Tibial artery (tissue), 4 donors: ENCODE results near the gene SEPTIN5.
"Not testable (repeated sequence)": the region's sequence is repeated elsewhere in the genome, so short reads cannot be mapped to it uniquely, and the experiment has no call there.

ENCODE experiments used
- DNase-seq, 2 donors: peaks; one replicate each; pipeline ENCODE4 v3.0.0-alpha.2; 2019
- H3K27ac ChIP-seq, 2 donors: fragments of 200-600 bp; sonication (generic) in 1 of 2; 1 replicate in 1 of 2; 2 replicates in 1 of 2; pipeline ENCODE4 v1.5.1; 2018 to 2019; ENCODE audit warnings: mild to moderate bottlenecking in 1 of 2
- H3K27me3 ChIP-seq, 2 donors: fragments of 200-600 bp; sonication (generic) in 1 of 2; one replicate each; pipeline versions ENCODE4 v1.5.1 to v1.6.0; 2016 to 2019
- H3K36me3 ChIP-seq, 3 donors: fragments of 200-600 bp; sonication (generic) in 2 of 3; one replicate each; pipeline ENCODE4 v1.5.1; 2016 to 2019; ENCODE audit warnings: mild to moderate bottlenecking in 2 of 3
- H3K4me1 ChIP-seq, 4 donors: fragments of 200-600 bp; sonication (generic) in 2 of 4; 1 replicate in 3 of 4; 2 replicates in 1 of 4; pipeline ENCODE4 v1.5.1; 2016 to 2019
- H3K4me3 ChIP-seq, 2 donors: fragments of 200-600 bp; sonication (generic) in 1 of 2; 1 replicate in 1 of 2; 2 replicates in 1 of 2; pipeline ENCODE4 v1.5.1; 2018 to 2019; ENCODE audit warnings: mild to moderate bottlenecking in 2 of 2
- H3K9me3 ChIP-seq, 3 donors: fragments of 200-600 bp; sonication (generic) in 1 of 3; one replicate each; pipeline ENCODE4 v1.5.1; 2016 to 2019
- CTCF ChIP-seq, 2 experiments: fragments of 200-600 bp in 1 of 2; fragments of 450-650 bp in 1 of 2; IDR thresholded peaks; one replicate each; pipeline ENCODE4 v1.5.1; 2017 to 2019; ENCODE audit warnings: antibody characterized with exemption in 2 of 2, mild to moderate bottlenecking in 1 of 2, moderate library complexity in 1 of 2
- intact Hi-C: fragments of 100-400 bp; cut with DNase I; formaldehyde crosslinking; loops from one replicate; pipeline ENCODE4 v1.15.0; 2023; ENCODE audit warnings: low total_unique reads

SEPTIN5 gene

GRCh38 chr22:19723232-19723982 lies 9.1 kb downstream of the SEPTIN5 start, which contains the start of gene GP1BB:
TSS of gene GP1BB (plus strand) at chr22:19723539. CDS start at chr22:19723570, 31 bp downstream.
- H3K4me1 ChIP-seq: peaks cover 0 to 20% (median 13%) of the 10 kb centered on the region in 4 donors
- no peak within 1 kb of the TSS for H3K27ac ChIP-seq
- H3K36me3 ChIP-seq: peaks cover 0 to 32% (median 32%) of the 10 kb centered on the region in 3 donors
- intact Hi-C loops: loop anchor here (10.0 kb wide), 1 partner anchor 131 kb away; the partner anchor contains the start of genes GNB1L and RTL10
- H3K9me3 ChIP-seq: no peaks in the 10 kb centered on the region
- DNase-seq: no peak
- no peak for TF ChIP-seq CTCF (IDR thresholded peaks at IDR 0.05)
- H3K4me3 ChIP-seq: no peak within 1 kb of the TSS
- no peaks in the 10 kb centered on the region for H3K27me3 ChIP-seq

- no peak for TF ChIP-seq CTCF (IDR thresholded peaks at IDR 0.05)
- Histone ChIP-seq H3K27ac (no peak overlapping the region), H3K9me3 (no peaks in the 10 kb centered on the region), H3K4me3 (no peak overlapping the region), H3K36me3 (peaks cover 0 to 32% (median 32%) of the 10 kb centered on the region in 3 donors), H3K27me3 (no peaks in the 10 kb centered on the region), H3K4me1 (peaks cover 0 to 12% (median 6%) of the 10 kb centered on the region in 4 donors)
- intact Hi-C loops: loop anchor here (10.0 kb wide), 1 partner anchor 131 kb away; the partner anchor contains the start of genes GNB1L and RTL10
- no peak for DNase-seq
These were observed 9.9 kb downstream of the SEPTIN5 start for GRCh38 chr22:19723983-19724827.

- H3K9me3 ChIP-seq: no peaks in the 10 kb centered on the region
- H3K4me3 ChIP-seq: no peak overlapping the region
- DNase-seq: no peak
- no peaks in the 10 kb centered on the region for H3K27me3 ChIP-seq
- peaks cover 0 to 32% (median 31%) of the 10 kb centered on the region in 3 donors for H3K36me3 ChIP-seq
- no peak overlapping the region for H3K27ac ChIP-seq
- no peak for TF ChIP-seq CTCF (IDR thresholded peaks at IDR 0.05)
- H3K4me1 ChIP-seq: peaks cover 0 to 3% (median 0%) of the 10 kb centered on the region in 4 donors
- intact Hi-C loops: loop anchor here (10.0 kb wide), 1 partner anchor 130 kb away; the partner anchor contains the start of genes GNB1L and RTL10
These were observed 10.8 kb downstream of the SEPTIN5 start for GRCh38 chr22:19724927-19725661.

- H3K4me3 ChIP-seq, DNase-seq, H3K27ac ChIP-seq, H3K27me3 ChIP-seq, H3K9me3 ChIP-seq, H3K4me1 ChIP-seq: not testable (repeated sequence)
- intact Hi-C loops: loop anchor here (10.0 kb wide), 1 partner anchor 129 kb away; the partner anchor contains the start of genes GNB1L and RTL10
- H3K36me3 ChIP-seq: peaks cover 0 to 20% (median 20%) of the 10 kb centered on the region in 3 donors
These were observed 11.9 kb downstream of the SEPTIN5 start for GRCh38 chr22:19726064-19726788.

GRCh38 chr22:19727310-19728150 lies 13.2 kb downstream of the SEPTIN5 start:
- peaks cover 0 to 9% (median 7%) of the 10 kb centered on the region in 3 donors for H3K36me3 ChIP-seq
- no peak for DNase-seq
- no peak overlapping the region for H3K27ac ChIP-seq
- no peak for TF ChIP-seq CTCF (IDR thresholded peaks at IDR 0.05)
- H3K27me3 ChIP-seq: peaks cover 0 to 7% of the 10 kb centered on the region in 2 donors
- no peaks in the 10 kb centered on the region for H3K9me3 ChIP-seq
- peaks cover 0 to 9% (median 7%) of the 10 kb centered on the region in 4 donors for H3K4me1 ChIP-seq
- intact Hi-C loops: loop anchor here (10.0 kb wide), 1 partner anchor 127 kb away; the partner anchor contains the start of genes GNB1L and RTL10
- H3K4me3 ChIP-seq: no peak overlapping the region
